Left ventricle myocardium inferior (tissue), 1 donor: Measurements from ENCODE around the gene FAM149B1. TPM values are rescaled to one million over a fixed set of nuclear protein-coding genes. Genes with fewer than 3 reads are reported as not detected.
"Not testable (repeated sequence)": the region's sequence is repeated elsewhere in the genome, so short reads cannot be mapped to it uniquely, and the experiment has no call there.

ENCODE experiments used
- DNase-seq: peaks from one replicate; pipeline ENCODE4 v3.0.0-alpha.2; 2020
- H3K27ac ChIP-seq: fragments of 200-600 bp; replicated peaks from 2 replicates; pipeline ENCODE4 v1.8.0; 2021
- H3K27me3 ChIP-seq: fragments of 200-600 bp; 2 replicates; pipeline ENCODE4 v1.8.0; 2021; ENCODE audit warnings: low read depth
- H3K36me3 ChIP-seq: fragments of 200-600 bp; 2 replicates; pipeline ENCODE4 v1.8.0; 2021
- H3K4me1 ChIP-seq: fragments of 200-600 bp; 2 replicates; pipeline ENCODE4 v1.8.0; 2021
- H3K4me3 ChIP-seq: fragments of 200-600 bp; 2 replicates; pipeline ENCODE4 v1.8.0; 2021; ENCODE audit warnings: mild to moderate bottlenecking, moderate library complexity
- H3K9me3 ChIP-seq: fragments of 200-600 bp; replicated peaks from 2 replicates; pipeline ENCODE4 v1.8.0; 2021
- CTCF ChIP-seq: fragments of 200-600 bp; IDR thresholded peaks from 2 replicates; pipeline ENCODE4 v1.8.0; 2021; ENCODE audit warnings: antibody characterized with exemption, mild to moderate bottlenecking, borderline replicate concordance
- intact Hi-C: fragments of 100-400 bp; cut with micrococcal nuclease; formaldehyde crosslinking; loops from one replicate; pipeline ENCODE4 v1.11.0; 2022
- total RNA-seq: library from RNA; stranded (reverse); fragmentation: NEBNext Ultra II Directional; extraction: Animal tissue kit (Norgen Biotek cat#: 25700); gene quantifications from one replicate; pipeline ENCODE4 v1.2.1, GENCODE V29; 2021
- donor health status: DM: no; HTN: yes; CAD: no; lungs with severe emphysema.

The FAM149B1 gene
- total RNA-seq, 1 donor from 2014 or later, result 14.0 TPM

- Histone ChIP-seq H3K4me3 (no peak overlapping the region), H3K9me3 (no peaks in the 10 kb centered on the region), H3K27me3 (no peaks in the 10 kb centered on the region), H3K27ac (peak overlapping the region; percentile 81), H3K36me3 (peaks cover 40% of the 10 kb centered on the region), H3K4me1 (peaks cover 64% of the 10 kb centered on the region)
- no peak for TF ChIP-seq CTCF
- DNase-seq, result no peak
- intact Hi-C loops, result no loop called here
These were observed 80.4 kb downstream of the FAM149B1 start for GRCh38 chr10:73248259-73248724.

GRCh38 chr10:73251683-73252444, 83.9 kb downstream of the FAM149B1 start:
- Histone ChIP-seq H3K27ac (peak overlapping the region; percentile 94), H3K9me3 (no peaks in the 10 kb centered on the region), H3K27me3 (no peaks in the 10 kb centered on the region), H3K36me3 (peaks cover 22% of the 10 kb centered on the region), H3K4me3 (peak overlapping the region; percentile 95), H3K4me1 (peaks cover 48% of the 10 kb centered on the region)
- no peak for TF ChIP-seq CTCF
- intact Hi-C loops, result no loop called here
- no peak for DNase-seq

- H3K27ac ChIP-seq, result peak within 1 kb of the TSS; percentile 94
These were observed 84.7 kb downstream of the FAM149B1 start, which contains the start of gene MRPS16 for GRCh38 chr10:73252445-73253224. Gene MRPS16 (minus strand): TSS chr10:73252644. CDS start chr10:73252482, 162 bp downstream.

GRCh38 chr10:73253225-73253555, 85.3 kb downstream of the FAM149B1 start:
- peaks cover 22% of the 10 kb centered on the region for H3K36me3 ChIP-seq
- no peaks in the 10 kb centered on the region for H3K9me3 ChIP-seq
- TF ChIP-seq CTCF, result no peak
- peaks cover 36% of the 10 kb centered on the region for H3K4me1 ChIP-seq
- intact Hi-C loops, result no loop called here
- no peaks in the 10 kb centered on the region for H3K27me3 ChIP-seq
- H3K4me3 ChIP-seq, result peak overlapping the region; percentile 95
- DNase-seq, result no peak
- peak overlapping the region; percentile 94 for H3K27ac ChIP-seq

More at GRCh38 chr10:73252445-73253224, 84.7 kb downstream of the FAM149B1 start, which contains the start of gene MRPS16:
- Histone ChIP-seq H3K4me1 (peaks cover 42% of the 10 kb centered on the region), H3K27me3 (no peaks in the 10 kb centered on the region), H3K36me3 (peaks cover 22% of the 10 kb centered on the region), H3K9me3 (no peaks in the 10 kb centered on the region), H3K4me3 (peak within 1 kb of the TSS; percentile 95)
- peak; percentile 14 for TF ChIP-seq CTCF
- intact Hi-C loops, result no loop called here
- DNase-seq, result peak; percentile 93

- H3K4me3 ChIP-seq, H3K4me1 ChIP-seq, H3K9me3 ChIP-seq, H3K27ac ChIP-seq, H3K36me3 ChIP-seq, intact Hi-C loops, DNase-seq, H3K27me3 ChIP-seq: not testable (repeated sequence)
These were observed 90.7 kb downstream of the FAM149B1 start for GRCh38 chr10:73258612-73259011.
